Measurements from ENCODE around the gene IFITM2.
"Not testable (repeated sequence)": the region's sequence is repeated elsewhere in the genome, so short reads cannot be mapped to it uniquely, and the experiment has no call there.

Gene IFITM2

DNA sequence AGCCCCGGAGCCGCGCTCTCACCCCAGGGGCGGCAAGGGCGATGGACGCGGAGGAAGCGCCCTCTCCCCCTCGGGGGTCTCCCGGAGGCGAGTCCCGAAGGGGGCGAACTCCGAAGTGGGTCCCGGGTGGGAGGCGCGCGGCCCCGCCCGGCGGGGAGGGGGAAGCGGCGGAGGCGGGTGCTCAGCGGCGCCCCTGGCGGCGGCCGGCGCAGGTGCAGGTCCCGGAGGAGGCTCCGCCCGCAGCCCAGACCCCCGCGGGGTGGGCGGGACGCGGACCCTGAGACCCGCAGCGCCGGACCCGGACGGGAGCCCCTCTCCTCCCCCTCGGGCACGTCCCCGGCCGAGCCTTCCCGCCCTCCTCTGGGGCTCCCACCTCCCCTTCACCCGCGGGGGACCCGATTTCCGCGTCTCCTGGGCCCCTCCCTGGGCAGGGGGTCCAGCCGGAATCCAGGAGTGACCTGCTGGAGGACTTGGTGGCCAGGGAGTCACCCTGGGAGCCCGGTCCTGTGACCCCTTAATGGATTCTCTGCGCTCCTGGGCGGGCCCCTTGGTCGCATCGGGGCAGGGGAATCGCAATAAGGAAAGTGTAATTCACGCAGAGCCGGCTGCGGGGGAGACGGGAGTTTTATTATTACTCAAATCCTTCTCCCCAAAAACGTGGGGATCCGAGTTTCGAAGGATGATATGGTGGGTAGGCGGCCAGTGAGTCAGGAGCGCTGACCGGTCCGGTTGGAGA lies 3.6 kb downstream of the IFITM2 start:
- DNase-seq: not testable (repeated sequence)

DNA sequence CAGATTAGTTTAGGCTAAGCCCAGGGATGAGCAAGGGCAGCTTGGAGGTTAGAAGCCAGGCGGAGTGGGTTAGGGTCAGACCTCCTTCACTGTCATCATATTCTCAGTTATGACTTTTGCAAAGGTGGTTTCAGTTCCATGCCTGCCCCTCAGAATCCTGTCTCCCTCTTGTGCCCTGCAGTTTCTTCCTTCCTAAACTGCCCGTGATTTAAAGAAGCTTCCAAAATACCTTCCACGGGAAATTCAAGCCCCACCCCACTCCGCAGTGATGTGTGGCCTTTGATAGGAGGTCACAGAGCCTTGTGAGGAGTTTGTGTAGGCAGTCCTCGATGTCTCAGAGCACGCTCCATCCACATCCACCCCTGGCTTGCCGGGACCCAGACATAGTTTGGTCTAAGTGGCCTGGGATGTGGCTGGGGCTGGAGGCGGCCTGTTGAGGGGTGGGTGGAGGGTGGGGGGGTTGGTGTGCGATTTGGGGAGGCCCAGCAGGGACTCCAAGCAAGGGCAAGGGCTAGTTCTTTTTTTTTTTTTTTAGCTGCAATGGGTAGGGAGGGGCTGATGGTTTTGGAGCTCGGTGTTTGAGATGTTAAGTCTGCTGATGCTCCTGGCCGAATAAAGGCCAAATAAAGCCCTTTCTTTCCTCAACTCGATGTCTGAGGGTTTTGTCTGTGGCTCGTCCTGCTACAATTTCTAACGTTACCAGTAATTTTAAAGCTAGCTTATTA lies 4.6 kb downstream of the IFITM2 start:
- DNase-seq: no peak

DNA sequence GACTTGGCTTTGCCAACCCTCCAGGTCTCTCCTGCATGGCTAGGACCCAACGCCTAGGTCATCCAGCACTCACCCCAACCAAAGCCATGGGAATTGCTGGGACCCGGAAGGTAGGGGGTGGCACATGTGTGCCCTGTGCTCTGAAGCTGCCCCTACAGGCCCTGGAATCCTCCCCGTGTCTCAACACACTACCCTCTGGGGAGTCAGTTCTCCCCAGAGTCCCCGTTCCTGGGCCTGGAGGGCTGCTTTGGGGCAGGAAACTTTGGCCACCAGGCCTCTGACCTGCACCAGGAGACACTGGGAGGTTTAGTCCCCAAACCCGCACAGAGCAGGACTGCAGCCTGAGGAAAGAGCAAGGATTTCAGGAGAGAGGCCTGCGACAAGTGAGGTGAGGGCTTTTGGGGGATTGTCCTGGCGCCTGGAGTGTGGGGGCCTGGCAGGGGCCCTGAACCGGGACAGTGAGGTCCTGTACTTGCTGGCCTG lies 5.7 kb downstream of the IFITM2 start:
- DNase-seq: no peak

DNA sequence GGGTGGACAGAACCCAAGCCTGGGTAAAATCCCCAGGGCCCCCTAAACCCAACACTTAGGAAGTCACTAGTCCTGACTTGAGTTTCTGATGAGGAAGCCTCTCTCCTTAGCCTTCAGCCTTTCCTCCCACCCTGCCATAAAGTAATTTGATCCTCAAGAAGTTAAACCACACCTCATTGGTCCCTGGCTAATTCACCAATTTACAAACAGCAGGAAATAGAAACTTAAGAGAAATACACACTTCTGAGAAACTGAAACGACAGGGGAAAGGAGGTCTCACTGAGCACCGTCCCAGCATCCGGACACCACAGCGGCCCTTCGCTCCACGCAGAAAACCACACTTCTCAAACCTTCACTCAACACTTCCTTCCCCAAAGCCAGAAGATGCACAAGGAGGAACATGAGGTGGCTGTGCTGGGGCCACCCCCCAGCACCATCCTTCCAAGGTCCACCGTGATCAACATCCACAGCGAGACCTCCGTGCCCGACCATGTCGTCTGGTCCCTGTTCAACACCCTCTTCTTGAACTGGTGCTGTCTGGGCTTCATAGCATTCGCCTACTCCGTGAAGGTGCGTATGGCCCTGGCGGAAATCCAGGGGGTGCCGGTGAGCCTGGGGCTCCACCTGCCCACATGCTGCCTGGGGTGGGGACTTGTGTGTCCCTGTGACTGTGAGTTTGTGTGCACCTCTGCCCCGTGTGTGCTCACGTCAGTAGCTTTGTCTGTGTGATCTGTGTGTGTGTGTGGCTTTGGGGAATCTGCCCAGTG lies 6.4 kb downstream of the IFITM2 start, which contains the start of gene IFITM1:
Gene IFITM1 (plus strand): TSS at position 254 of the 767 bp plus-strand sequence. CDS start 131 bp downstream, at position 385.
- DNase-seq: no peak

DNA sequence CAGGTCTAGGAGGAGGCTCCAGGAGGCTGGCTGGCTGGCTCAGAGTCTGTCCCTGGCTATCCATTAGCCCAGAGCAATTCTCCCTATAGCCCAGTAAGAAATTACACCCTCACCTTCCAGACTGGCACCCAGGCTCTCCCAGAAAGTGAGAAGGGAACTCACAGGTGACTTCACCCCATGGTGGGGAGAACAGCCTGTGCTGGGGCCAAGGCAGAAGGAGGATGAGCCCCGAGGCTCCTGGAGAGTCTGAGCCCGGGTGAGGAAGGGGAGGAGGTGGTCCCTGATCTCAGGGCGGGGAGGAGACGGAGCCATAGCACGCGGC lies 6.9 kb downstream of the IFITM2 start:
- DNase-seq: not testable (repeated sequence)

DNA sequence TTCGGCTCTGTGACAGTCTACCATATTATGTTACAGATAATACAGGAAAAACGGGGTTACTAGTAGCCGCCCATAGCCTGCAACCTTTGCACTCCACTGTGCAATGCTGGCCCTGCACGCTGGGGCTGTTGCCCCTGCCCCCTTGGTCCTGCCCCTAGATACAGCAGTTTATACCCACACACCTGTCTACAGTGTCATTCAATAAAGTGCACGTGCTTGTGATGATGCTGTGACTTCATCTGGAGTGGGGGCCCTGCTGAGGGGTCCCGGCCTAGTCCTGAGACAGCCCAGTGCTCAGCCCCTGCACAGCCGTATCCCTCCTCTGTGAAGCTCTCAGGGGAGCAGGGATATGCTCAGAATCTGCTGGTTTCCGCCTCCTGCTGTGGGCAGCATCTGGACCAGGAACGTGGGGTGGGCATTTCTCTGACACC lies 7.5 kb downstream of the IFITM2 start:
- no peak for DNase-seq

DNA sequence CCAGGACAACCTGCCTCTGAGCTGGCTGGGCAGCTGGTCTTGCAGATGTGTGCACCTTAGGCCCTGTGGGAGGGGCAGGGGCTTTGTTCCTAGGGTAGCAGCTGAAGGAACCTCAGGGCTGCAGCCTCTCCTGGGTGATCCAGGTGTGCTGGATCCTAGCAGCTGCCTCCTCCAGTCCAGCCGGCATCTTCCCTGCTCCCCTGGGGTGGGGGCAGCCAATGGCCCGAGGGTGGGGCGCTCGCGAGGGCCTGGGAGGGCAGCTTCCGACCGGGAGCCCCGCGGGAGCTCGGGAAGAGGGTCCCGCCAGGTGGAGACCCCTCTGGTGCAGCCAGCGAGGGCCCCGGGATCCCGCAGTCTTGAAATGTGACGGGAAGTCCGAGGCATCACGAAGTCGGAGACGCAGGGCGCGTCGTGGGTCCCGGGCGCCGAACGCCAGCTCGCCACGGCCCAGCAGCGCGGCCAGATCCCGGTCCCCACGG lies 7.9 kb downstream of the IFITM2 start:
- no peak for DNase-seq

DNA sequence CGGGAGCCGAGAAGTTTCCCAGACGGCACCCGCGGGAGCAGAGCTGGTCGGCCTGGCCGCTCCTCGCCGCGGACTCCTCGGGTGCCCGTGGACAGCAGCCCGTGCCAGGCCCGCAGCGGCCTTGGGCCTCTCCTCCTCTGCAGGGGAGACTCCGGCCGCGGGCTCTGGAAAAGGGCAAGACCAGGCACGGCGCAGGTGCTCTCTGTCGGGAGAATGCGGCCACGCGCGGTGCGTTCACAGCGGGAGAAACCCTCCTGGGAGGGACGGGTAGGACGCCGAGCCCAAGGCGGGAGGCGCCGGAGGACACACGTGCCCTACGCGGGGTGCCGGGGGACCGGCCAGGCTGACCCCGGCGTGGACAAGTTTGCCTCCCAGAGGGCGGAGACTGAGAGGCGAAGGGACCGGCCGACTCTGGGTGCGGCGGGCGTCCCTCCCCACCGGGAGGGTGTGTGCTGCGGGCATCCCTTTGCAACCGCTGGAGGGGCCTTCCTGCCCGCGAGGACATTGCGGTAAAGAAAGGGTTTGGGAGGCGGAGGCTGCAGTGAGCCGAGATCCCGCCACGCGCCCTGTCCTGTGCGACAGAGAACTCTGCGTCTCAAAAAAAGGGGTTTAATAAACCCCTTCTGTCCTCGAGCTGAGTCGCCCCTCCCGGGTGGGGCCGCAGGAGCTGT lies 8.6 kb downstream of the IFITM2 start:
- no peak for DNase-seq

DNA sequence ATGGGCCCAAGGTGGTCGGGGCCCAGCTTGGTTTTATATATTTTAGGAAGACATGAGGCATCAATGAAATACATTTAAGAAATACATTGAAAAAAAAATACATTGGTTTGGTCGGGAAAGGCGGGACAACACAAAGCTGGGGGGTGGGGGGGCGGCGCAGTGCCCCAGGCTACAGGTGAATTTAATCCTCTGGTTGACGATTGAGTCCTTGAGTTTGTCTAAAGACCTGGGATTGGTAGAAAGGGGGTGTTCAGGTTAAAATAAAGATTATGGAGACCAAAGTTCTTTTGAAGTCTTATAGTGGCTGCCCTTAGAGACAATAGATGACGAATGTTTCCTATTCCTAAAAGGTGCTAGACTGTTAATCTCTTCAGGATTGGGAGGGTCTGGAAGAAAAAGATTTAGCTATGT lies 9.3 kb downstream of the IFITM2 start:
- DNase-seq: no peak

DNA sequence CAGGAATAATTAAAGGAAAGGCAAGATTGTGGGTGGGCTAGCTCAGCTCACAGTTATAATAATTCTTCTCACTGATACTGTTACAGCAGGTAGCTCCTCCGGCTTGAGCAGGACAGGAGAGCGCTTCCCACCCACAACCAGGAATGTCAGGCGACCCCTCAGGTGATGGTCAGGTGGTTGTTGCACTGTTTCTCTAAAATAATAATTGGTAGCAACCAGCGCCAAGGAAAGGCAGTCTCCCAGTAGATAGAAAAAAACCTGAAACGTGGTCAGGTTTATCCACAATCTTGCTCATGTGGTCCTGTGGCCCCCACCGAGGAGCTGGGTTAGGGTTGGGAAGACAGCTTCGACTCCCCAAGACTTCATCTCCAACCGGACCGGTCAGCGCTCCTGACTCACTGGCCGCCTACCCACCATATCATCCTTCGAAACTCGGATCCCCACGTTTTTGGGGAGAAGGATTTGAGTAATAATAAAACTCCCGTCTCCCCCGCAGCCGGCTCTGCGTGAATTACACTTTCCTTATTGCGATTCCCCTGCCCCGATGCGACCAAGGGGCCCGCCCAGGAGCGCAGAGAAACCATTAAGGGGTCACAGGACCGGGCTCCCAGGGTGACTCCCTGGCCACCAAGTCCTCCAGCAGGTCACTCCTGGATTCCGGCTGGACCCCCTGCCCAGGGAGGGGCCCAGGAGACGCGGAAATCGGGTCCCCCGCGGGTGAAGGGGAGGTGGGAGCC lies 10.2 kb downstream of the IFITM2 start:
- DNase-seq: not testable (repeated sequence)

DNA sequence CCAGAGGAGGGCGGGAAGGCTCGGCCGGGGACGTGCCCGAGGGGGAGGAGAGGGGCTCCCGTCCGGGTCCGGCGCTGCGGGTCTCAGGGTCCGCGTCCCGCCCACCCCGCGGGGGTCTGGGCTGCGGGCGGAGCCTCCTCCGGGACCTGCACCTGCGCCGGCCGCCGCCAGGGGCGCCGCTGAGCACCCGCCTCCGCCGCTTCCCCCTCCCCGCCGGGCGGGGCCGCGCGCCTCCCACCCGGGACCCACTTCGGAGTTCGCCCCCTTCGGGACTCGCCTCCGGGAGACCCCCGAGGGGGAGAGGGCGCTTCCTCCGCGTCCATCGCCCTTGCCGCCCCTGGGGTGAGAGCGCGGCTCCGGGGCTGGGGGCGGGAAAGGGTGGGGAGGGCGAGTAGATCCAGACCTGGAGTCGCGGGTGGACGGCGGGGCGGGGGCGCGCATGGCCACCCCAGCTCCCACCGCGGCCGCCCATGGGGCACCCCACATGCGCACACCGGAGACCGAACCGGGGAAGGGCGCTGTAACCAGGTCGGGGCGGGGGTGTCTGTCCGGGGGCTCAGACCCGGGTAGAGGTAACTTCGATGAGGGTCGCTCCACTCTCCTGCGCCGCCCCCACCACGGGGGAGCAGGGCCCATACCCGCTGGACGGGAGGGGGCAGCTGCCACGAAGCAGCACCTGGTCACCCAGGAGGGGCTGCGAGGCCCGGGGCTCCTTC lies 10.9 kb downstream of the IFITM2 start:
- DNase-seq: not testable (repeated sequence)

DNA sequence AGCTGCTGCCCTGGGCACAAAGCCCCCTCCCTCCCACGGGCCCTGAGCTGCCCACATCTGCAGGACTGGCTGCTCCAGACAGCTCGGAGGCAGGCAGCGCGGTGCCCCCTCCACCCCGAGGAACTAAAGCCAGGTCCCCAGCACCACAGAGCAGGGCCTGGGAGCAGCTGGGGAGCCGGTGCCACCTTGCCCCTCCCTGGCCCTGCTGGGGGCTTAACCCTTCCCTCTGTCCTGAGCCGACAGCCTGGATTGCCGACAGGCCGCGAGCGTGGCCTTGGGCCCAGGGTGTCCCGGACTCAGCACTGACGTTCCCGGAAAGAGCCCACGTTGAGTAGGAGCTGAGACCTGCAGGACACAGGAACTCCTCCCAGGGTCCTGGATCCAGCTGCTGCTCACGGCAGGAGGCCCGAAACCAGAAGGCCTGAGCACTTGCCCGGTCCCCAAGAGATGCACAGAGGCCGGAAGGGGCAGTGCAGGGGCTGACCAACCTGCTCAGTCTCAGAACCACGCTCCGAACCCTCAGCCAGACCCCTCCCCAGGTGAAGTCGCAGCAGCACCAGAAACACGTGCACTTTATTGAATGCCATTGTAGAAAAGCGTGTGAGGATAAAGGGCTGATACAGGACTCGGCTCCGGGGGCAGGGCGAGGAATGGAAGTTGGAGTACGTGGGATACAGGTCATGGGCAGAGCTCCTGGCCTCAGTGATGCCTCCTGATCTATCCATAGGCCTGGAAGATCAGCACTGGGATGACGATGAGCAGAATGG lies 11.7 kb downstream of the IFITM2 start:
- not testable (repeated sequence) for DNase-seq

DNA sequence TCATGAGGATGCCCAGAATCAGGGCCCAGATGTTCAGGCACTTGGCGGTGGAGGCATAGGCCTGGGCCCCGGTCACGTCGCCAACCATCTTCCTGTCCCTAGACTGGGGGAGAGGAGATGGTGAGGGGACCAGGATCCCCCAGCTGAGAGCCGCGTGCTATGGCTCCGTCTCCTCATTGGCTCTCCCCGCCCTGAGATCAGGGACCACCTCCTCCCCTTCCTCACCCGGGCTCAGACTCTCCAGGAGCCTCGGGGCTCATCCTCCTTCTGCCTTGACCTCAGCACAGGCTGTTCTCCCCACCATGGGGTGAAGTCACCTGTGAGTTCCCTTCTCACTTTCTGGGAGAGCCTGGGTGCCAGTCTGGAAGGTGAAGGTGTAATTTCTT lies 12.3 kb downstream of the IFITM2 start:
- not testable (repeated sequence) for DNase-seq

DNA sequence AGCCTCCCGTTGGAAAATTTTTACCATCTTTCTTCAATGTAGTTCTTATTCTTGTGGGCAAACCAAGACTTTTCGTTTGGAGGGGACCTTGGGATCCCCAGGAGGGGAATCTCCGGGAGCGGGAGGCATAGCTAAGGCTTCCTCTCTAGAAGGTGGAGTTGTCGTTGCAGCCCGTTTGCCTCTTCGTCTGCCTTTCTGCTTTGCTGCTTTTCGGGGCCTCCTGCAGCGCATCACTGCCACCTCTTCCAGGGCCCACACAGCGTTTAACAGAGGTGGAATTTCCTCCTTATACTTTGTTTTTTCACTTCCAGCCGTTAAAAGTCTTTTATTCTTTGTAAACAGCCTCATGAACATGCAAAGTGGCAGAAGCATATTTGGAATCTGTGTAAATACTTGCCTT lies 16.5 kb downstream of the IFITM2 start:
- DNase-seq: no peak

DNA sequence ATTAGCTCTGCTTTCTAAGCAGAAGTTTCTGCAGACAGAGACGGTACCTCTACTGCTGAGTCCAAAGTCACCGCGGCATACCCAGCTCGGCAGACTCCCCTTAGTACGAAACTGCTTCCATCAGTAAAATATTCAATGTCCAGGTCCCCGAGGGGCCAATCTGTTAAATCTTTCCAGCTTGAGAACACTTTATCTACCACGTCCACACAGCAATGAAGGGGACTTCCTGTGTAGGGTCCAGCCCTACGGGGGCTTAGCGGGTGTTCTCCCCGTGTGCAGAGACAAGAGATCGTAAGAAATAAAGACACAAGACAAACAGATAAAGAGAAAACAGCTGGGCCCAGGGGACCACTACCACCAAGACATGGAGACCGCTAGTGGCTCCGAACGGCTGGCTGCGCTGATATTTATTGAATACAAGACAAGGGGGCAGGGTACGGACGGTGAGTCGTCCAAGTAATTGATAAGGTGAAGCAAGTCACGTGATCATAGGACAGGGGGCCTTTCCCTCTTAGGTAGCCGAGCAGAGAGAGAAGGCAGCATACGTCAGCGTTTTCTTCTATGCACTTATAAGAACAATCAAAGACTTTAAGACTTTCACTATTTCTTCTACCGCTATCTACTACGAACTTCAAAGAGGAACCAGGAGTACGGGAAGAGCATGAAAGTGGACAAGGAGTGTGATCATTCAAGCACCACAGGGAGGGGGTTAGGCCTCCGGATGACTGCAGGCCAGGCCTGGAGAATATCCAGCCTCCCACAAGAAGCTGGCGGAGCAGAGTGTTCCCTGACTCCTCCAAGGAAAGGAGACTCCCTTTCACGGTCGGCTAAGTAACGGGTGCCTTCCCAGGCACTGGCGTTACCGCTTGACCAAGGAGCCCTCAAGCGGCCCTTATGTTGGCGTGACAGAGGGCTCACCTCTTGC lies 17.2 kb downstream of the IFITM2 start:
- DNase-seq: not testable (repeated sequence)

DNA sequence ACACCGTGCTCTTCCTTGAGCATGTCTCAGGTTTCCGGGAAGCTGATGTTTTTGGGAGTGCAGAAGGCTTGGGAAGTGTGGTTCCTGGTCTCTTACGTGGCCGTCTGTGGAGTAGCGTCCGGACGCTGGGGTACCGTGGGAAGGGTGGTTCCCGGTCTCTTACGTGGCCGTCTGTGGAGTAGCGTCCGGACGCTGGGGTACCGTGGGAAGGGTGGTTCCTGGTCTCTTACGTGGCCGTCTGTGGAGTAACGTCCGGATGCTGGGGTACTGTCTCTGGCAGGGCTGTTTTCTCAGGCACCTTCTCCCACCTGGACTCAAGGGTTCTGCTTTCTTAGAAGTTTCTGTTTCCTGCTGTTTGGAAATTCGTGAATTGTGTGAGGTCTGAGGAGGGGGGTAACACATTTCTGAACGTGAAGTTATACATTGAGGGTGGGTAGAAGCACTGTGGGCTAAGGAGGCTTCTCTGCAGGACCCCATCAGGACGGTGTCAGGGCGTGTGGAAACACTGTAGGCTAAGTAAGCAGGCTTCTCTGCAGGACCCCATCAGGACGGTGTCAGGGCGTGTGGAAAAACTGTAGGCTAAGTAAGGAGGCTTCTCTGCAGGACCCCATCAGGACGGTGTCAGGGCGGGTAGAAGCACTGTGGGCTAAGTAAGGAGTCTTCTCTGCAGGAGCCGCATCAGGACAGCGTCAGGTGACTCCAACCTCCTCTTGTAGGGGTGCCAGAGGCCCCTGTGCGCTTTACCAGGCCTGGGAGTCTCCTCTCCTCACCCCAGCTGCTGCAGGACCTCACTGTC lies 18.4 kb downstream of the IFITM2 start:
- DNase-seq: no peak

DNA sequence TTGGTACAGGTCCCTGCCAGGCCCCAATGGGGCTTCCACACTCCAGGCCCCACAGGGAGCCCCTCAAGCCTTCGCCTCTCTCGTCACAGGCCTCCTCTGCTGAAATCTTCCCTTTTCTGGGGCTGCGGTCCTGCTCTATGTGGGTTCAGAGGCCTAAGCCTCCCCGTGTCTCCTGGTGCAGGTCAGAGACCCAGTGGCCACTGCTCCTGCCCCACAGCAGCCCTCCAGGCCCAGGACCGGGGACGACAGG lies 18.9 kb downstream of the IFITM2 start:
- no peak for DNase-seq

DNA sequence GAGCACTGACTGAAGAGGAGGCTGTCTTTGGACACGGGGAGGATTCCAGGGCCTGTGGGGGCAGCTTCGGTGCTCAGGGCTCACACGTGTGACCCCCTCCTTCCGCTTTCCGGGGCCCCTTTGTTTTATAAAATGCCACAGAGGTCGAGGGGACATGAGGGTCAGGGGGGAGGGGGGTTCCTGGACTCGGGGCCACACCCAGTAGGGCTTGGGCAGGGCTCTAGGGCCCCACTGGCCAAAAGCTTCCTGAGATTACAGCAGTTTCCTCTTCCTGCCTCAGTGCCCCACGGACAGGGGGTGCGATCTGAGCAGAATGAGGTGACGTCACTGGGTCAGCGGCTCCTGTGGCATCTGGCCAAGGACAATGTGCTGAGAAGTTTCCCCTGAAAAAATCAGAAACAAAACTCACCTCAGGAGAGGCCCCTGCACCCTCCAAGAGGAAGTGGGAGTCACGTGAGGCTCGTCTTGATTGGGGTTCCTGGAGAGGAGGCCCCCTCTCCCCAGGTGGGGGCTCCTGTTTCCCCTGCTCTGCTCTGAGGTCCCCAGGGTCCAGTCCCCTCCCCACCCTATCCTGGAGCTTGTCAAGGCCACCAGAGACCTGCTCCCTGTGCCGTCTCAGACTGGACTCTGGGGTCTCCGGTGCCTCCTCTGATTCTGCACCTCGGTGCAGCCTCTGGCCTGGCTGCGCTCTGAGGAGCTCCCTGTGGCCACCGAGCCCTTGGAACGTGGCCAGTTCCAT lies 19.4 kb downstream of the IFITM2 start:
- no peak for DNase-seq

Data from DMS79 treated with DMSO at 0.1 percent for 48 hours (cell line).